Measurements from ENCODE around the gene SBK3.
"Not testable (repeated sequence)": the region's sequence is repeated elsewhere in the genome, so short reads cannot be mapped to it uniquely, and the experiment has no call there.

SBK3 gene, protein sequence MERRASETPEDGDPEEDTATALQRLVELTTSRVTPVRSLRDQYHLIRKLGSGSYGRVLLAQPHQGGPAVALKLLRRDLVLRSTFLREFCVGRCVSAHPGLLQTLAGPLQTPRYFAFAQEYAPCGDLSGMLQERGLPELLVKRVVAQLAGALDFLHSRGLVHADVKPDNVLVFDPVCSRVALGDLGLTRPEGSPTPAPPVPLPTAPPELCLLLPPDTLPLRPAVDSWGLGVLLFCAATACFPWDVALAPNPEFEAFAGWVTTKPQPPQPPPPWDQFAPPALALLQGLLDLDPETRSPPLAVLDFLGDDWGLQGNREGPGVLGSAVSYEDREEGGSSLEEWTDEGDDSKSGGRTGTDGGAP

DNA sequence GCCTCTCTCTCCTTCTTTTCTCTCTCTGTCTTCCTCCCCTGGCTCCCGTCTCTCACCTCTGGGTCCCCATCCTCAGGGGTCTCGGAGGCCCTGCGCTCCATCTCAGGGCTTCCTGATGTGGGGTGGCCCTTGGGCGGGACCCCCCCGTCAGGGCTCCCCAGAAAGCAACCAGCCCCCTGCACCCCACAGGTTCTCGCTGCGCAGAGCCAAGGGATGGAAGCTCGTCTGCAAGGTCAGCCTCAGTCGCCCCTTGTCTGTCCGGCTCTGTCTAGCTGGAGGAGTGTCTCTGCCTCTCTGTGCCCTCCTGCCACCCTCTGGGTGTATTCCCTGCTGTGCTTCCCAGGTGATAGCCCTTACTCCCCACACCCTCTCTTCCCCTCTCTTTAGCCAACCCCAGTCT is at the start of gene SBK3:
TSS of gene SBK3 (minus strand) at position 101 of the 400 bp plus-strand sequence. CDS start at position 101, 0 bp downstream.
- DNase-seq (ENCODE audit: low spot score): no peak

- no peak for DNase-seq (ENCODE audit: low spot score)
Measured at GRCh38 chr19:55593096-55593772, 47.9 kb upstream of the SBK3 start.

- DNase-seq (ENCODE audit: low spot score): no peak
Measured at GRCh38 chr19:55592391-55593090, 47.2 kb upstream of the SBK3 start.

GRCh38 chr19:55591555-55591954 is 46.2 kb upstream of the SBK3 start:
- no peak for DNase-seq (ENCODE audit: low spot score)

GRCh38 chr19:55590617-55591016 is 45.3 kb upstream of the SBK3 start:
- DNase-seq (ENCODE audit: low spot score): no peak

DNA sequence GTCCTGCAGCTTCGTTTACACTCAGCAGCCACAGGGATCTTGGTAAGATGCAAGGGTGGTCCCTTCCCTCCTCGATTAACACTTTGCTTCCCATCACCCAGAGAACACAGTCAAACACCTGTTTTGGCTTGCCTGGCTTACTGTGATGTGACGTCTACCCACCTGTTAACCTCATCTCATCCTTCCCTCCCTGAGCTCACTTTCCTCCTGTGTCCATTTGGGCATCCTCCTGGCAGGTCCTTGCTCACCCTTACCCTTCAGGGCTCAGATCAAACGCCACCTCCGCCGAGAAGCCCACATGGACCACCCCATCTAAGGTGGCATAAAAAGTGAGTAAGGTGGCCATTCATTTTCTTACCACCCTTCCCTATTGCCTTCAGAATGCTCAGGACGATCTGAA is 44.8 kb upstream of the SBK3 start:
- DNase-seq (ENCODE audit: low spot score): no peak

- no peak for DNase-seq (ENCODE audit: low spot score)
Measured at GRCh38 chr19:55588738-55589137, 43.4 kb upstream of the SBK3 start.

- peak; percentile 94 for DNase-seq (ENCODE audit: low spot score)
Measured at GRCh38 chr19:55586976-55587668, 41.8 kb upstream of the SBK3 start.

DNA sequence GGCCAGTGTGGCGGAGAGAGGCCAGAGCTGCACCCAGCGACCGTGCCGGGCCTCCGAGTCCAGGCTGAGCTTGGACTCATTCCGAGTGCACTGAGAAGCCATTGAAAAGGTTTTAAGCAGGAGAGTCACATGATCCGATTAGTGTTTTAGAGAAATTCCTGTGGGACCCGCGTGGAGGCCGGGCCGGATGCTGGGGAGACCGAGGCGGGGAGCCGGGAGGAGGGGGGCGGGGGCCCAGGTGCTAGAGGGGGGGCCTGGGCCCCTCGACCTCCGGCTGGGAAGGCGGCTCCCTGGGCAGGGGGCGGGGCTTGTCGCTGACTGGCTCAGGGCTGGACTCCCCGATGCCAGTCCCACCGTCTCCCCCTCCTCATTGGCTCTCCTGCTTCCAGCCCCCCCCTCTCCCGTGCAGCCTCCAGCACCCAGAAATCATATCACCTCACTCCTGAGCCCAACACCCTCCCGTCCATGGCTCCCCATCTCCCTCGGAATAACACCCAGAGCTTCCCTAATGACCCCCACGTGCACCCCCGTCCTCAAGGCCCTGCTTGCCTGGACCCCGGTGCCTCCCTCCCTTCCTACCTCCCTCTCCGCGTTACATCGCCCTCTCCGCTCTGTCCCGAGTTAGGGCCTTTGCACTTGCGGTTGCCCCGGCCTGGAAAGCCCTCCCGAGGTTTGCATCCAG is 40.5 kb upstream of the SBK3 start:
- peak; percentile 32 for DNase-seq (ENCODE audit: low spot score)

DNA sequence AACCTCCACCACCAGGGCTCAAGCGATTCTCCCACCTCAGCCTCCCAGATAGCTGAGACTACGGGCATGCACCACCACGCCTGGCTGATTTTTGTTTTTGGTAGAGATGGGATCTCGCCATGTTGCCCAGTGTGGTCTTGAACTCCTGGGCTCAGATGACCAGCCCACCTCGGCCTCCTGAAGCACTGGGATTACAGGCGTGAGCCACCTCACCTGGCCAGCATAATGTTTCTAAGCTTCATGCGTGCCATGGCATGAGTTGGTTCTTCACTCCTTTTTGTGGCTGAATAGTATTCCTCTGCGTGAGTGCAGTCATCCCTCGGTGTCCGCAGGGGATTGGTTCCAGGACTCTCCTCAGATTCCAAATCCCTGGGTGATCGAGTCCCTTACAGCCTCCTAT is 39.5 kb upstream of the SBK3 start:
- no peak for DNase-seq (ENCODE audit: low spot score)

DNA sequence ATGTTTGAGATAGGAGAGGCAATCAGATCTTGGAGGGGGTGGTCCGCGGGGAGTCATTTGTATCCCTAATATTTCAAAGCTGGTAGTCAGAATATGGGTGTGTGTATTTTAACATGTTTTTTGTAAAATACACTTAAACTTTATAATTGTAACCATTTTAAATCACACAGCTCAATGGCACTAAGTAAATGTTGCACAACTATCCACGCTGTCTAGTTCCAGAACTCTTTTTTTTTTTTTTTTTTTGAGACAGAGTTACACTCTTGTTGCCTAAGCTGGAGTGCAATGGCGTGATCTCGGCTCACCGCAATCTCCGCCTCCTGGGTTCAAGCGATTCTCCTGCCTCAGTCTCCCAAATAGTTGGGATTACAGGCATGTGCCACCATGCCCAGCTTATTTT is 38.6 kb upstream of the SBK3 start:
- not testable (repeated sequence) for DNase-seq (ENCODE audit: low spot score)

- not testable (repeated sequence) for DNase-seq (ENCODE audit: low spot score)
Measured at GRCh38 chr19:55582284-55582683, 36.9 kb upstream of the SBK3 start.

DNA sequence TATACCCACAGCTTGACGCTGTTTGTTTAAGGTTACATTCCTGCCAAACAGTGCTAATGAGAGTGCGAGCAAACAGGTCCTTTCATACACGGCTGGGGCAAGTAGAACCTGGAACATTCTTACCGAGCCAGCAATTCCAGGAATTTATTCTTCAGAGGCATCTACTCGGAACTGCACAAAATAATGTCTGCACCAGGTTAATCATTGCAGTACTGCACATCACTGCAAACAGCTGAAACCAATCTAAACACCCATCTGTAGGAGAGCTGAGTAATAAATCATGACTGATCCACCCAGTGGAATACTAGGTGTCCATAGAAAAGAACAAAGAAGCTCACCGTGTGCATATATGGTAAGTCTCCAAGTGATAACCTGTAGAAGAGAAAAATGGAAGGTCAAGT is 36.5 kb upstream of the SBK3 start:
- DNase-seq (ENCODE audit: low spot score): no peak

DNA sequence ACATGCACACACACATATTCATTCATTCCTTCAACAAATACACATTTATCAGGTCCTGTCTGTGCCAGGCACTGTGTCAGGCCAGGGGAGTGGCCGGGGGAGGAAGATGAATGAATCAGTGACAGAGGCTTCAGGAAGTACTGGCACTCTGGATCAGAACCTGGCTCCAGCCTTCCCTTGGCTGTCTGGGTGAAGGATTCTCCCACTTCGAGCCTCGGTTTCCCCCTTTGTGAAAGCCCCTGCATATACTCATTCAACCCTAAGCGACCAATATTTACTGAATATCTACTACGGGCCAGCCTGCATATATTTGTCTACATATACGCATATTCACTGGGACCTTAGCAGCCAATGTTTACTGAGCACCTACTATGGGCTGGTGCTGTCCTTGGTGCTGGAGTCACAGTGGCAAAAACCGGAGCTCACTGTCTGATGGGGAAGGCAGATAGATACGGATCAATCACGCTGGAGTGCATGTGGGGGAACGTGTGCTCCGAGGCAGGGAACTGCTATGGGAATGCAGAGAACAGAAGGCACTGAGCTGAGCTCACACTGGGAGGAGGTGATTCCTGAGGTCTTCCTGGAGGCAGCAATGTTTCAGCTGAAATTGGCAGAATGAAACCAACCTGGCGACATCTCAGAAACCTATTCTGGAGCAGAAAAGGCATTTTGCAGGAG is 35.9 kb upstream of the SBK3 start:
- DNase-seq (ENCODE audit: low spot score): peak; percentile 18

- peak; percentile 75 for DNase-seq (ENCODE audit: low spot score)
Measured at GRCh38 chr19:55580628-55581144, 35.3 kb upstream of the SBK3 start, which contains the start of gene ZNF579. TSS of gene ZNF579 (minus strand) at chr19:55580848. CDS start at chr19:55579639, 1,209 bp downstream.

DNA sequence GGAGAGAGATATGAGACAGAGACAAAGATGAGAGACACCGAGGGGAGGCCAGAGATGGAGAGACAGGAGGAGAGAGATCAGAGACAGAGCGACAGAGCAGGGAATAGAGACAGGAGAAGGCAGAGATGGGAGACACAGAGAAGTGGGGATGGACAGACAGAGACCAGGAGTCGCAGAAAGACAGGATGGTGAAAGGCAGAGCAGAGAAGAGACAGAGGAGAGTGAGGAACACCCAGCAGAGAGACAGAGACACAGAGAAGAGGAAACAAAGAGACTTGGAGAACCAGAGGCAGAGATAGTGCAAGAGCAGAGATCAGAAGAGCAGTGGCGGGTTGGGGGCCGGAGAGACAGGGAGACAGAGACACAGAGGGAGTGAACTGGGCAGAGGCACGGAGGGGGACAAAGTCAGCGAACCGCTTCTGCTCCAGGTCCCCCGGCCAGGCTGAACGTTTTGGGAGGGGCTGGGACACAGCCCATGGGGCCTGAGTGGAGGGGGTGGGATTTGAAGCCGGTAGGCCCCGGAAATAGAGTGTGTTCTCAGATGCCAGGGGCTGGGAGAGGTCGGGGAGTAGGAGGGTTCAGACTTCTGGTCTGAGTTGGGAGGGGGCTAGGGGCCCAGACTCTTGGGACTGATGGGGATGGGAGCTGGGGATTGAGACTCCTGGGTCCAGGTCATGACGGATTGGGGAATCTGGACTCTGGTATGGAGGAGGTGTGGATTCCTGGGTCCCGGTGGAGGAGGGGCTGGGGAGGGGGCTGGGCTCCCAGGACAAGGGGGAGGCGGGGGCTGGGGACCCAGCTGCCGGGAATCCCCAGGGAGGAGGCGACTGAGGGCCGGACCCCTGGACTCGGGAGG is 34.7 kb upstream of the SBK3 start:
- no peak for DNase-seq (ENCODE audit: low spot score)

- no peak for DNase-seq (ENCODE audit: low spot score)
Measured at GRCh38 chr19:55578761-55579747, 33.7 kb upstream of the SBK3 start.

GRCh38 chr19:55578031-55578760 is 32.9 kb upstream of the SBK3 start:
- no peak for DNase-seq (ENCODE audit: low spot score)

All from CD4-positive, alpha-beta T cell treated with Interleukin-15 for 4 hours (primary cell).